IMR-90 (cell line): ENCODE results near the gene INHBC. TPM values are rescaled to one million over a fixed set of nuclear protein-coding genes. Genes with fewer than 3 reads are reported as not detected.

Source experiments
- ATAC-seq: fragments of 200-7000 bp; cut with Tn5 transposase; 2 replicates; pipeline ENCODE4 v1.9.1; 2020; ENCODE audit warnings: low read depth, mild to moderate bottlenecking, moderate library complexity
- BruUV-seq: library from RNA; stranded (reverse); fragments of 400-500 nt; replicated peaks from 2 replicates; lab custom pipeline; 2021; lab: Mats Ljungman, UMichigan
- CTCF ChIA-PET: fragments of 300-600 bp; formaldehyde crosslinking; extraction: SDS; loops from one replicate; lab custom pipeline; 2021; ENCODE audit warnings: antibody characterized with exemption; lab: Yijun Ruan, JAX
- POLR2A ChIA-PET: fragments of 300-600 bp; sonication (Branson Sonifier 250); formaldehyde crosslinking; loops from one replicate; lab custom pipeline; 2022; ENCODE audit warnings: antibody characterized with exemption; ENCODE audit not compliant: unreplicated experiment; lab: Charles Lee
- DNase-seq: peaks from one replicate; pipeline ENCODE4 v3.0.0; 2013
- H2AFZ ChIP-seq: replicated peaks from 2 replicates; pipeline ENCODE3; 2013; ENCODE audit warnings: low read length, mild to moderate bottlenecking; ENCODE audit not compliant: poor library complexity
- H2AK5ac ChIP-seq: 2 replicates; pipeline ENCODE4 v1.6.1; 2013; ENCODE audit warnings: low read depth, low read length, inconsistent platforms
- H2AK9ac ChIP-seq: replicated peaks from 2 replicates; pipeline ENCODE3; 2013; ENCODE audit warnings: mild to moderate bottlenecking, low read depth, low read length, moderate library complexity; ENCODE audit not compliant: poor library complexity
- H2BK120ac ChIP-seq: 2 replicates; pipeline ENCODE4 v1.6.1; 2013; ENCODE audit warnings: low read depth, low read length, inconsistent platforms
- H2BK15ac ChIP-seq: 3 replicates; pipeline ENCODE4 v1.6.1; 2013; ENCODE audit warnings: low read depth, low read length, inconsistent platforms
- H2BK20ac ChIP-seq: 2 replicates; pipeline ENCODE4 v1.6.1; 2013; ENCODE audit warnings: low read depth, mild to moderate bottlenecking, inconsistent platforms, low read length, moderate library complexity
- H2BK5ac ChIP-seq: 2 replicates; pipeline ENCODE4 v1.6.1; 2013; ENCODE audit warnings: mild to moderate bottlenecking, low read depth, low read length, inconsistent platforms; ENCODE audit not compliant: poor library complexity, severe bottlenecking
- H3K14ac ChIP-seq: replicated peaks from 2 replicates; pipeline ENCODE4 v1.6.1; 2013; ENCODE audit warnings: low read depth, low read length, inconsistent platforms
- H3K18ac ChIP-seq: 2 replicates; pipeline ENCODE4 v1.6.1; 2013; ENCODE audit warnings: low read depth, low read length, control low read depth
- H3K23ac ChIP-seq: 2 replicates; pipeline ENCODE4 v1.6.1; 2013; ENCODE audit warnings: low read depth, low read length, inconsistent platforms
- H3K27ac ChIP-seq: 2 replicates; pipeline ENCODE4 v1.5.1; 2013; ENCODE audit warnings: mild to moderate bottlenecking, control low read depth, low read length; ENCODE audit not compliant: insufficient read depth
- H3K27me3 ChIP-seq: 2 replicates; pipeline ENCODE4 v1.6.1; 2013; ENCODE audit warnings: low read length; ENCODE audit not compliant: control insufficient read depth, insufficient read depth
- H3K36me3 ChIP-seq: 2 replicates; pipeline ENCODE4 v1.6.1; 2013; ENCODE audit warnings: low read length, mixed read lengths; ENCODE audit not compliant: control insufficient read depth, insufficient read depth
- H3K4ac ChIP-seq: 2 replicates; pipeline ENCODE4 v1.6.1; 2013; ENCODE audit warnings: low read depth, low read length, inconsistent platforms
- H3K4me1 ChIP-seq: 2 replicates; pipeline ENCODE4 v1.6.1; 2013; ENCODE audit warnings: low read length, mixed read lengths; ENCODE audit not compliant: control insufficient read depth, insufficient read depth
- H3K4me2 ChIP-seq: 2 replicates; pipeline ENCODE4 v1.6.1; 2013; ENCODE audit warnings: low read depth, mild to moderate bottlenecking, control low read depth, low read length, moderate library complexity
- H3K4me3 ChIP-seq: 2 replicates; pipeline ENCODE4 v1.5.1; 2013; ENCODE audit warnings: low read depth, mild to moderate bottlenecking, control low read depth, low read length, moderate library complexity; ENCODE audit not compliant: insufficient read depth
- H3K56ac ChIP-seq: 2 replicates; pipeline ENCODE4 v1.6.1; 2013; ENCODE audit warnings: low read length, inconsistent platforms; ENCODE audit not compliant: insufficient read depth; ENCODE audit errors: extremely low read depth
- H3K79me1 ChIP-seq, 2 experiments: 2 replicates each; pipeline ENCODE4 v1.6.1; 2013; ENCODE audit warnings: low read length in 2 of 2, inconsistent platforms in 1 of 2, low read depth in 1 of 2
- H3K9ac ChIP-seq: 2 replicates; pipeline ENCODE4 v1.6.1; 2013; ENCODE audit warnings: low read depth, low read length, control low read depth
- H3K9me1 ChIP-seq: 2 replicates; pipeline ENCODE4 v1.6.1; 2013; ENCODE audit warnings: low read length, inconsistent platforms; ENCODE audit not compliant: insufficient read depth
- H3K9me3 ChIP-seq: 2 replicates; pipeline ENCODE4 v1.6.1; 2013; ENCODE audit warnings: low read length; ENCODE audit not compliant: control insufficient read depth, insufficient read depth
- H4K20me1 ChIP-seq: 2 replicates; pipeline ENCODE4 v1.6.1; 2013; ENCODE audit warnings: low read length, inconsistent platforms; ENCODE audit not compliant: insufficient read depth
- H4K5ac ChIP-seq: 2 replicates; pipeline ENCODE4 v1.6.1; 2013; ENCODE audit warnings: mild to moderate bottlenecking, low read depth, low read length, control low read depth
- H4K8ac ChIP-seq, 2 experiments: 2 replicates each; pipeline ENCODE4 v1.6.1; 2013; ENCODE audit warnings: low read depth in 2 of 2, low read length in 2 of 2, control low read depth in 1 of 2, inconsistent platforms in 1 of 2
- H4K91ac ChIP-seq: 2 replicates; pipeline ENCODE4 v1.6.1; 2013; ENCODE audit warnings: low read depth, low read length, inconsistent platforms; ENCODE audit not compliant: insufficient read depth
- MAZ ChIP-seq: IDR thresholded peaks from 2 replicates; pipeline ENCODE4 v1.6.1; 2012; ENCODE audit warnings: low read depth, mild to moderate bottlenecking, low read length, improper control_type of control experiment, moderate library complexity, borderline replicate concordance
- POLR2A ChIP-seq: IDR thresholded peaks from 2 replicates; pipeline ENCODE4 v1.6.1; 2012; ENCODE audit warnings: mild to moderate bottlenecking, low read depth, low read length
- RCOR1 ChIP-seq: IDR thresholded peaks from 2 replicates; pipeline ENCODE4 v1.6.1; 2012; ENCODE audit warnings: mild to moderate bottlenecking, low read length, improper control_type of control experiment; ENCODE audit not compliant: insufficient replicate concordance
- RFX5 ChIP-seq: IDR thresholded peaks from 2 replicates; pipeline ENCODE4 v1.8.0; 2012; ENCODE audit warnings: low read depth, mild to moderate bottlenecking, low read length, moderate library complexity
- WGBS, 2 experiments: methylation state at CpG; one replicate each; pipeline versions ENCODE4 v1.1.5 to v1.1.7; 2013; ENCODE audit warnings: missing lambda C conversion rate in 2 of 2; ENCODE audit not compliant: insufficient read length in 1 of 2; ENCODE audit errors: extremely low coverage in 2 of 2; 5-methylcytosine and 5-hydroxymethylcytosine counted together
- dilution Hi-C: fragments of 300-500 bp; cut with HindIII; formaldehyde crosslinking; loops from one replicate; pipeline ENCODE4 v1.14.3; 2018; ENCODE audit warnings: low sequenced_read_pairs; ENCODE audit not compliant: unreplicated experiment
- in situ Hi-C: fragments of 300-500 bp; cut with MboI; formaldehyde crosslinking; loops from 3 replicates; pipeline ENCODE4 v1.14.3; 2019; ENCODE audit warnings: low sequenced_read_pairs, inconsistent platforms, mixed read lengths
- intact Hi-C: fragments of 100-400 bp; cut with micrococcal nuclease; formaldehyde crosslinking; loops from 2 replicates; pipeline ENCODE4 v1.10.0; 2022
- microRNA-seq, 2 experiments: library from miRNA; stranded (forward) in 1 of 2; unstranded in 1 of 2; fragments of 10-50 nt in 1 of 2; fragments of <30 nt in 1 of 2; gene quantifications in 1 of 2; microRNA quantifications in 1 of 2; one replicate each; pipeline versions ENCODE3 to v1.1.0; 2013 to 2020; ENCODE audit not compliant: insufficient read depth in 1 of 2, insufficient read length in 1 of 2, unreplicated experiment in 1 of 2
- polyA plus RNA-seq, 3 experiments: library from polyadenylated mRNA; depleted of rRNA; stranded (reverse); fragments of >200 nt; gene quantifications; 2 replicates each; pipeline ENCODE4 v1.2.3, GENCODE V29; 2012; ENCODE audit warnings: low replicate concordance in 1 of 3
- small RNA-seq, 5 experiments: library from RNA; depleted of rRNA; stranded (forward); fragments of <200 nt; gene quantifications; one replicate each; pipeline ENCODE3, GENCODE V24; 2012
- total RNA-seq: library from RNA; depleted of rRNA; stranded (reverse); fragments of >200 nt; gene quantifications from 2 replicates; pipeline ENCODE4 v1.2.3, GENCODE V29; 2012; rRNA removed
- TF ChIP-seq, protein P1 (sequence below): fragments of 150-350 bp; IDR thresholded peaks from 2 replicates; pipeline ENCODE4 v1.6.1; 2017; ENCODE audit warnings: mild to moderate bottlenecking, antibody characterized with exemption, low read length, low read depth
- TF ChIP-seq, protein P2 (sequence below): conservative IDR thresholded peaks from 2 replicates; pipeline ENCODE4 v1.5.1; 2012; ENCODE audit warnings: mild to moderate bottlenecking, low read depth, low read length, improper control_type of control experiment

INHBC gene
- total and polyA plus RNA-seq, 2 of the 4 experiments (the other 2 are of a cell fraction): 0.09 TPM; not detected in 1

DNA sequence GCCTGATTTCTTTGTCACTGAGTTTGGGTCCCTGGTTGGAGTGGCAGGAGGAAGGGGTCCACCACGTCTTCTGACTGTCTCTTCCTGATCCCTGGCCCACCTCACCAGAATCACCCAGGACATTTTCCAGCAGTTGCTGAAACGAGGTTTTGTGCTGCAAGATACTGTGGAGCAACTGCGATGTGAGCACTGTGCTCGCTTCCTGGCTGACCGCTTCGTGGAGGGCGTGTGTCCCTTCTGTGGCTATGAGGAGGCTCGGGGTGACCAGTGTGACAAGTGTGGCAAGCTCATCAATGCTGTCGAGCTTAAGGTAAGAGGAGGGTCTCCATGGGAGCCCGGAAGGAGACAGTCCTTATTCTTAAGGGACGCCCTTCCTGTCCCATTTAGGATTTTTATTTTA lies 65.6 kb downstream of the INHBC start:
- H4K8ac ChIP-seq: no peak overlapping the region
- no peaks in the 10 kb centered on the region for H3K9me3 ChIP-seq
- ChIA-PET CTCF (no interaction called here), POLR2A (no interaction called here)
- BruUV-seq: no TSS peak
- no peak for ATAC-seq
- H2BK5ac ChIP-seq: no peak overlapping the region
- no peak overlapping the region for H2AFZ ChIP-seq
- in situ Hi-C loops (no loop called here), dilution Hi-C loops (no loop called here), intact Hi-C loops (no loop called here)
- no peaks in the 10 kb centered on the region for H3K27me3 ChIP-seq
- H4K91ac ChIP-seq: no peak overlapping the region
- 93% methylated on average over 3 of the region's 11 CpGs; no CpG with 5 or more reads in 1 of the 2 experiments for WGBS, 2 experiments
- peaks cover 57% of the 10 kb centered on the region for H3K36me3 ChIP-seq
- H4K20me1 ChIP-seq: peaks cover 22% of the 10 kb centered on the region; the same call in 1 of the 2 replicates
- H4K5ac ChIP-seq: no peak overlapping the region
- H3K56ac ChIP-seq: no peak overlapping the region
- no peak overlapping the region for H3K4me3 ChIP-seq
- no peak overlapping the region for H2AK9ac ChIP-seq
- no peak overlapping the region for H2BK20ac ChIP-seq
- no peak overlapping the region for H3K18ac ChIP-seq
- H3K4me1 ChIP-seq: no peaks in the 10 kb centered on the region
- no peak for DNase-seq
- peaks cover 14% of the 10 kb centered on the region for H3K9me1 ChIP-seq
- H3K9ac ChIP-seq: no peak overlapping the region
- H3K79me1 ChIP-seq: peaks cover 45 to 50% of the 10 kb centered on the region in 2 experiments
- no peak for TF ChIP-seq MAZ
- TF ChIP-seq RCOR1: no peak
- TF ChIP-seq, protein P1, sequence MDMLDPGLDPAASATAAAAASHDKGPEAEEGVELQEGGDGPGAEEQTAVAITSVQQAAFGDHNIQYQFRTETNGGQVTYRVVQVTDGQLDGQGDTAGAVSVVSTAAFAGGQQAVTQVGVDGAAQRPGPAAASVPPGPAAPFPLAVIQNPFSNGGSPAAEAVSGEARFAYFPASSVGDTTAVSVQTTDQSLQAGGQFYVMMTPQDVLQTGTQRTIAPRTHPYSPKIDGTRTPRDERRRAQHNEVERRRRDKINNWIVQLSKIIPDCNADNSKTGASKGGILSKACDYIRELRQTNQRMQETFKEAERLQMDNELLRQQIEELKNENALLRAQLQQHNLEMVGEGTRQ: no peak
- no peak for TF ChIP-seq RFX5
- TF ChIP-seq, protein P2, sequence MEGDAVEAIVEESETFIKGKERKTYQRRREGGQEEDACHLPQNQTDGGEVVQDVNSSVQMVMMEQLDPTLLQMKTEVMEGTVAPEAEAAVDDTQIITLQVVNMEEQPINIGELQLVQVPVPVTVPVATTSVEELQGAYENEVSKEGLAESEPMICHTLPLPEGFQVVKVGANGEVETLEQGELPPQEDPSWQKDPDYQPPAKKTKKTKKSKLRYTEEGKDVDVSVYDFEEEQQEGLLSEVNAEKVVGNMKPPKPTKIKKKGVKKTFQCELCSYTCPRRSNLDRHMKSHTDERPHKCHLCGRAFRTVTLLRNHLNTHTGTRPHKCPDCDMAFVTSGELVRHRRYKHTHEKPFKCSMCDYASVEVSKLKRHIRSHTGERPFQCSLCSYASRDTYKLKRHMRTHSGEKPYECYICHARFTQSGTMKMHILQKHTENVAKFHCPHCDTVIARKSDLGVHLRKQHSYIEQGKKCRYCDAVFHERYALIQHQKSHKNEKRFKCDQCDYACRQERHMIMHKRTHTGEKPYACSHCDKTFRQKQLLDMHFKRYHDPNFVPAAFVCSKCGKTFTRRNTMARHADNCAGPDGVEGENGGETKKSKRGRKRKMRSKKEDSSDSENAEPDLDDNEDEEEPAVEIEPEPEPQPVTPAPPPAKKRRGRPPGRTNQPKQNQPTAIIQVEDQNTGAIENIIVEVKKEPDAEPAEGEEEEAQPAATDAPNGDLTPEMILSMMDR: no peak
- TF ChIP-seq POLR2A: no peak
- H3K14ac ChIP-seq: no peak overlapping the region
- H2BK120ac ChIP-seq: no peak overlapping the region
- H3K23ac ChIP-seq: no peak overlapping the region
- no peak overlapping the region for H3K4ac ChIP-seq
- no peak overlapping the region for H2AK5ac ChIP-seq
- H3K4me2 ChIP-seq: no peak overlapping the region
- no peak overlapping the region for H3K27ac ChIP-seq
- H2BK15ac ChIP-seq: no peak overlapping the region

Small RNA genes within 50 kb of the gene (microRNA-seq; reads per million reads assigned to microRNA genes)
- gene RNU6-879P (ENCODE audit: insufficient read depth, insufficient read length): not detected

Small RNA genes within 50 kb of the gene (small RNA-seq; reads per million reads assigned to genes)
- 0 reads per million in 5 experiments for gene RNU6-879P

Other genes with a start within 250 kb of the INHBC start
- 0.36 and 0.56 TPM in 2 replicates for gene NXPH4, start 218.0 kb upstream of the INHBC start, total RNA-seq
- 3.3 and 3.8 TPM in 2 replicates for gene NXPH4, start 218.0 kb upstream of the INHBC start, polyA plus RNA-seq (2012; rRNA removed)
- 225 and 266 TPM in 2 replicates for gene SHMT2, start 205.1 kb upstream of the INHBC start, total RNA-seq
- 302 and 364 TPM in 2 replicates for gene SHMT2, start 205.1 kb upstream of the INHBC start, polyA plus RNA-seq (2012; rRNA removed)
- under 0.01 and 0.18 TPM in 2 replicates for gene STAC3, start 183.6 kb upstream of the INHBC start, total RNA-seq
- gene STAC3, start 183.6 kb upstream of the INHBC start, polyA plus RNA-seq (2012; rRNA removed): 0.67 and 0.80 TPM in 2 replicates
- 6.1 and 7.5 TPM in 2 replicates for gene R3HDM2, start 3.7 kb upstream of the INHBC start, total RNA-seq
- gene R3HDM2, start 3.7 kb upstream of the INHBC start, polyA plus RNA-seq (2012; rRNA removed): 28.4 and 30.2 TPM in 2 replicates
- gene INHBE, start 20.5 kb downstream of the INHBC start, total RNA-seq: 0.56 and 0.90 TPM in 2 replicates
- gene INHBE, start 20.5 kb downstream of the INHBC start, polyA plus RNA-seq (2012; rRNA removed): 1.2 and 1.7 TPM in 2 replicates
- gene GLI1, start 25.0 kb downstream of the INHBC start, total RNA-seq: 1.3 and 1.4 TPM in 2 replicates
- gene GLI1, start 25.0 kb downstream of the INHBC start, polyA plus RNA-seq (2012; rRNA removed): 3.6 and 3.8 TPM in 2 replicates
- gene ARHGAP9, start 45.1 kb downstream of the INHBC start, total RNA-seq: 0.18 and 0.28 TPM in 2 replicates
- 0.65 and 0.79 TPM in 2 replicates for gene ARHGAP9, start 45.1 kb downstream of the INHBC start, polyA plus RNA-seq (2012; rRNA removed)
- 127 and 156 TPM in 2 replicates for gene MARS1, start 53.3 kb downstream of the INHBC start, total RNA-seq
- gene MARS1, start 53.3 kb downstream of the INHBC start, polyA plus RNA-seq (2012; rRNA removed): 164 and 167 TPM in 2 replicates
- 12.2 and 19.4 TPM in 2 replicates for gene DDIT3, start 85.7 kb downstream of the INHBC start, total RNA-seq
- 29.8 and 54.4 TPM in 2 replicates for gene DDIT3, start 85.7 kb downstream of the INHBC start, polyA plus RNA-seq (2012; rRNA removed)
- 0.90 and 1.4 TPM in 2 replicates for gene MBD6, start 88.0 kb downstream of the INHBC start, total RNA-seq
- 7.9 and 9.3 TPM in 2 replicates for gene MBD6, start 88.0 kb downstream of the INHBC start, polyA plus RNA-seq (2012; rRNA removed)
- 114 and 125 TPM in 2 replicates for gene DCTN2, start 112.4 kb downstream of the INHBC start, total RNA-seq
- 107 and 130 TPM in 2 replicates for gene DCTN2, start 112.4 kb downstream of the INHBC start, polyA plus RNA-seq (2012; rRNA removed)
- under 0.01 and 0.18 TPM in 2 replicates for gene KIF5A, start 115.3 kb downstream of the INHBC start, total RNA-seq
- gene KIF5A, start 115.3 kb downstream of the INHBC start, polyA plus RNA-seq (2012; rRNA removed): 0.09 and 0.15 TPM in 2 replicates
- 12.5 and 14.4 TPM in 2 replicates for gene PIP4K2C, start 156.4 kb downstream of the INHBC start, total RNA-seq
- 20.0 and 23.1 TPM in 2 replicates for gene PIP4K2C, start 156.4 kb downstream of the INHBC start, polyA plus RNA-seq (2012; rRNA removed)
- 2.8 and 2.9 TPM in 2 replicates for gene DTX3, start 170.0 kb downstream of the INHBC start, total RNA-seq
- gene DTX3, start 170.0 kb downstream of the INHBC start, polyA plus RNA-seq (2012; rRNA removed): 13.1 and 14.6 TPM in 2 replicates
- 6.3 and 7.8 TPM in 2 replicates for gene ARHGEF25, start 176.7 kb downstream of the INHBC start, total RNA-seq
- gene ARHGEF25, start 176.7 kb downstream of the INHBC start, polyA plus RNA-seq (2012; rRNA removed): 17.1 and 17.9 TPM in 2 replicates
- 0.18 and 0.28 TPM in 2 replicates for gene B4GALNT1, start 198.4 kb downstream of the INHBC start, total RNA-seq
- gene B4GALNT1, start 198.4 kb downstream of the INHBC start, polyA plus RNA-seq (2012; rRNA removed): 0.62 and 0.66 TPM in 2 replicates